ENCODE measurements around the gene CCL16. TPM values are rescaled to one million over a fixed set of nuclear protein-coding genes. Genes with fewer than 3 reads are reported as not detected.

Gene CCL16
- total RNA-seq, 2 donors from 2014 or later = not detected

GRCh38 chr17:35972535-35972934 is 8.8 kb downstream of the CCL16 start:
- no peaks in the 10 kb centered on the region for H3K36me3 Mint-ChIP-seq (ENCODE audit: low read depth)
- WGBS, 2 experiments (ENCODE audit: insufficient coverage in 1 of 2, insufficient read length in 1 of 2) = 93 to 96% methylated on average over 6 of the region's 6 CpGs

GRCh38 chr17:35972066-35972465 is 9.2 kb downstream of the CCL16 start:
- H3K27ac ChIP-seq (ENCODE audit: low read depth, low read length) = no peak overlapping the region
- no peak overlapping the region for H3K27ac Mint-ChIP-seq
- H3K9me3 Mint-ChIP-seq = no peaks in the 10 kb centered on the region
- H3K36me3 Mint-ChIP-seq (ENCODE audit: low read depth) = no peaks in the 10 kb centered on the region
- no peak overlapping the region for H3K9ac ChIP-seq (ENCODE audit: extremely low read depth, low read length, poor library complexity, severe bottlenecking)
- 71 to 83% methylated on average over 1 of the region's 1 CpG for WGBS, 2 experiments (ENCODE audit: insufficient coverage in 1 of 2, insufficient read length in 1 of 2)
- TF ChIP-seq CTCF (conservative IDR thresholded peaks at IDR 0.05) = no peak
- H3K9me3 ChIP-seq (ENCODE audit: control insufficient read depth, low read length) = no peaks in the 10 kb centered on the region
- H3K36me3 ChIP-seq (ENCODE audit: control insufficient read depth, insufficient read depth, low read length) = no peaks in the 10 kb centered on the region
- H3K4me3 ChIP-seq (ENCODE audit: low read length) = no peak overlapping the region
- no peaks in the 10 kb centered on the region for H3K27me3 Mint-ChIP-seq (ENCODE audit: insufficient read depth)
- H3K4me3 Mint-ChIP-seq = no peak overlapping the region
- no peaks in the 10 kb centered on the region for H3K27me3 ChIP-seq (ENCODE audit: control insufficient read depth, insufficient read depth, low read length, poor library complexity, severe bottlenecking)
- H3K4me1 ChIP-seq (ENCODE audit: control insufficient read depth, insufficient read depth, low read length) = peaks cover 4% of the 10 kb centered on the region
- no peak for DNase-seq
- peaks cover 24% of the 10 kb centered on the region for H3K4me1 Mint-ChIP-seq

More at GRCh38 chr17:35972535-35972934, 8.8 kb downstream of the CCL16 start:
- Histone ChIP-seq H3K27ac (ENCODE audit: low read depth, low read length) (no peak overlapping the region), H3K4me1 (ENCODE audit: control insufficient read depth, insufficient read depth, low read length) (peaks cover 4% of the 10 kb centered on the region), H3K36me3 (ENCODE audit: control insufficient read depth, insufficient read depth, low read length) (no peaks in the 10 kb centered on the region), H3K9me3 (ENCODE audit: control insufficient read depth, low read length) (no peaks in the 10 kb centered on the region), H3K9ac (ENCODE audit: extremely low read depth, low read length, poor library complexity, severe bottlenecking) (no peak overlapping the region), H3K27me3 (ENCODE audit: control insufficient read depth, insufficient read depth, low read length, poor library complexity, severe bottlenecking) (no peaks in the 10 kb centered on the region), H3K4me3 (ENCODE audit: low read length) (no peak overlapping the region)
- Mint-ChIP-seq H3K9me3 (no peaks in the 10 kb centered on the region), H3K4me3 (no peak overlapping the region), H3K27ac (no peak overlapping the region), H3K27me3 (ENCODE audit: insufficient read depth) (no peaks in the 10 kb centered on the region), H3K4me1 (peaks cover 24% of the 10 kb centered on the region)
- DNase-seq = no peak
- TF ChIP-seq CTCF (conservative IDR thresholded peaks at IDR 0.05) = no peak

- peak; percentile 97 for DNase-seq
- Mint-ChIP-seq H3K27ac (peak overlapping the region; percentile 53), H3K4me1 (peaks cover 23% of the 10 kb centered on the region), H3K27me3 (ENCODE audit: insufficient read depth) (no peaks in the 10 kb centered on the region), H3K4me3 (no peak overlapping the region), H3K9me3 (no peaks in the 10 kb centered on the region), H3K36me3 (ENCODE audit: low read depth) (no peaks in the 10 kb centered on the region)
- Histone ChIP-seq H3K9ac (ENCODE audit: extremely low read depth, low read length, poor library complexity, severe bottlenecking) (no peak overlapping the region), H3K27me3 (ENCODE audit: control insufficient read depth, insufficient read depth, low read length, poor library complexity, severe bottlenecking) (no peaks in the 10 kb centered on the region), H3K36me3 (ENCODE audit: control insufficient read depth, insufficient read depth, low read length) (no peaks in the 10 kb centered on the region), H3K9me3 (ENCODE audit: control insufficient read depth, low read length) (no peaks in the 10 kb centered on the region), H3K4me1 (ENCODE audit: control insufficient read depth, insufficient read depth, low read length) (peaks cover 4% of the 10 kb centered on the region), H3K4me3 (ENCODE audit: low read length) (no peak overlapping the region), H3K27ac (ENCODE audit: low read depth, low read length) (no peak overlapping the region)
- TF ChIP-seq CTCF (conservative IDR thresholded peaks at IDR 0.05) = peak; percentile 91
- WGBS, 2 experiments (ENCODE audit: insufficient coverage in 1 of 2, insufficient read length in 1 of 2) = 58% methylated on average over 5 to 8 of the region's 8 CpGs
These were observed 11.5 kb downstream of the CCL16 start for GRCh38 chr17:35969558-35970380.
